Measurements from ENCODE around the gene DNMBP.

DNA sequence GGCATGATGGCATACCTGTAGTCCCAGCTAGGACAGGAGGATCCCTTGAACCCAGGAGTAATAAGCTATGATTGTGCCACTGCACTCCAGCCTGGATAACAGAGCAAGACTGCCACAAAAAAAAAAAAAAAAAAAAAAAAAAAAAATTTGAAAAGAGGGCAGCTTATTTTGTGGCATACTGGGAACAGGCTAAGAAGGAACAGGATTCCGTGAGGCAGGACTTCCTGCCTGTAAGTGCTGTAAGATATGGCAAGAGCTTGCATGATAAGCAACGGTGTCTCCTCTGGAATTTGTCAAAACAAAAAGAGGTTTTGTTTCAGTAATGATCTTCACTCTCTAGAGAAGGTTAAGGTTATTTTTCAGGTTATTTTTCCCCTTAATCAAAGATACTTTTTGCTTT is 126.2 kb downstream of the DNMBP start:
- TF ChIP-seq ARNT (IDR thresholded peaks at IDR 0.05) (no peak), SP1 (IDR thresholded peaks at IDR 0.05) (no peak)

Data from HEK293T (cell line).